Mesendoderm (in vitro differentiated cells): ENCODE results near the gene SEZ6L.
A peak's percentile ranks its signal among the peaks of the same experiment; 100 is the strongest.

ENCODE experiments used
- DNase-seq: peaks from one replicate; pipeline ENCODE4 v3.0.0; 2013
- H2AK5ac ChIP-seq: 2 replicates; pipeline ENCODE4 v1.6.1; 2013; ENCODE audit warnings: low read length, inconsistent platforms
- H2BK120ac ChIP-seq: 2 replicates; pipeline ENCODE4 v1.6.1; 2013; ENCODE audit warnings: low read depth, mild to moderate bottlenecking, low read length, moderate library complexity, mixed read lengths
- H2BK15ac ChIP-seq: replicated peaks from 2 replicates; pipeline ENCODE4 v1.6.1; 2013; ENCODE audit warnings: low read depth, mild to moderate bottlenecking, moderate library complexity
- H2BK5ac ChIP-seq: 2 replicates; pipeline ENCODE4 v1.6.1; 2013; ENCODE audit warnings: low read length, inconsistent platforms
- H3K18ac ChIP-seq: 2 replicates; pipeline ENCODE4 v1.6.1; 2013; ENCODE audit warnings: mild to moderate bottlenecking, low read length, mixed read lengths
- H3K23ac ChIP-seq: one replicate; pipeline ENCODE4 v1.6.1; 2013; ENCODE audit warnings: low read length
- H3K27ac ChIP-seq: 2 replicates; pipeline ENCODE4 v1.5.1; 2013; ENCODE audit warnings: low read depth, mild to moderate bottlenecking, inconsistent platforms, low read length, moderate library complexity
- H3K27me3 ChIP-seq: 2 replicates; pipeline ENCODE4 v1.6.1; 2013; ENCODE audit warnings: low read length, control low read depth, mild to moderate bottlenecking, inconsistent platforms; ENCODE audit not compliant: insufficient read depth, poor library complexity
- H3K36me3 ChIP-seq: 2 replicates; pipeline ENCODE4 v1.6.1; 2013; ENCODE audit warnings: low read length, inconsistent platforms; ENCODE audit not compliant: control insufficient read depth, insufficient read depth
- H3K4ac ChIP-seq: one replicate; pipeline ENCODE4 v1.6.1; 2013; ENCODE audit warnings: low read depth, mild to moderate bottlenecking, low read length, moderate library complexity
- H3K4me1 ChIP-seq: 2 replicates; pipeline ENCODE4 v1.6.1; 2013; ENCODE audit warnings: low read depth, low read length, inconsistent platforms; ENCODE audit not compliant: control insufficient read depth
- H3K4me2 ChIP-seq: 2 replicates; pipeline ENCODE4 v1.6.1; 2013; ENCODE audit warnings: low read length
- H3K4me3 ChIP-seq: 2 replicates; pipeline ENCODE4 v1.5.1; 2013; ENCODE audit warnings: mild to moderate bottlenecking, low read length
- H3K56ac ChIP-seq: one replicate; pipeline ENCODE4 v1.6.1; 2013; ENCODE audit warnings: low read length
- H3K79me1 ChIP-seq: 2 replicates; pipeline ENCODE4 v1.6.1; 2013; ENCODE audit warnings: low read length, inconsistent platforms
- H3K79me2 ChIP-seq: 2 replicates; pipeline ENCODE4 v1.6.1; 2013; ENCODE audit warnings: mild to moderate bottlenecking, low read length; ENCODE audit not compliant: control insufficient read depth, insufficient read depth
- H3K9ac ChIP-seq: 2 replicates; pipeline ENCODE4 v1.6.1; 2013; ENCODE audit warnings: low read length, inconsistent platforms
- H4K5ac ChIP-seq: one replicate; pipeline ENCODE4 v1.6.1; 2013; ENCODE audit warnings: low read length
- H4K8ac ChIP-seq: one replicate; pipeline ENCODE4 v1.6.1; 2013; ENCODE audit warnings: low read depth, mild to moderate bottlenecking, control low read depth, low read length, moderate library complexity
- WGBS: extraction: QIAGEN DNeasy Blood & Tissue Kit; methylation state at CpG from one replicate; pipeline ENCODE4 v1.1.7; 2013; ENCODE audit warnings: low lambda C conversion rate, missing lambda C conversion rate; ENCODE audit not compliant: insufficient coverage; ENCODE audit errors: extremely low coverage; 5-methylcytosine and 5-hydroxymethylcytosine counted together

Gene SEZ6L

GRCh38 chr22:26131589-26132154, 37.6 kb upstream of the SEZ6L start:
- no peak overlapping the region for H3K18ac ChIP-seq
- H3K4me2 ChIP-seq = no peak overlapping the region
- H3K27ac ChIP-seq = no peak overlapping the region
- no peak overlapping the region for H3K56ac ChIP-seq
- H2BK5ac ChIP-seq = no peak overlapping the region
- H3K27me3 ChIP-seq = no peaks in the 10 kb centered on the region
- WGBS = no CpG with 5 or more reads among the region's 10 CpGs
- no peak overlapping the region for H3K4ac ChIP-seq
- H3K36me3 ChIP-seq = no peaks in the 10 kb centered on the region
- no peak for DNase-seq
- no peaks in the 10 kb centered on the region for H3K79me1 ChIP-seq
- H3K9ac ChIP-seq = no peak overlapping the region
- no peak overlapping the region for H2BK120ac ChIP-seq
- H4K8ac ChIP-seq = no peak overlapping the region
- H3K4me3 ChIP-seq = no peak overlapping the region
- no peak overlapping the region for H3K23ac ChIP-seq
- H3K4me1 ChIP-seq = no peaks in the 10 kb centered on the region
- no peak overlapping the region for H2BK15ac ChIP-seq
- H4K5ac ChIP-seq = no peak overlapping the region
- H3K79me2 ChIP-seq = no peaks in the 10 kb centered on the region
- no peak overlapping the region for H2AK5ac ChIP-seq

GRCh38 chr22:26134654-26135330, 34.5 kb upstream of the SEZ6L start:
- Histone ChIP-seq H3K18ac (no peak overlapping the region), H3K23ac (no peak overlapping the region), H3K4me1 (no peaks in the 10 kb centered on the region), H4K8ac (no peak overlapping the region), H2BK15ac (no peak overlapping the region), H2AK5ac (no peak overlapping the region), H3K36me3 (no peaks in the 10 kb centered on the region), H3K56ac (no peak overlapping the region), H3K27ac (no peak overlapping the region), H3K79me1 (no peaks in the 10 kb centered on the region), H2BK120ac (no peak overlapping the region), H3K4me2 (no peak overlapping the region), H3K27me3 (no peaks in the 10 kb centered on the region), H4K5ac (no peak overlapping the region), H3K4me3 (no peak overlapping the region), H3K9ac (no peak overlapping the region), H3K4ac (no peak overlapping the region), H2BK5ac (no peak overlapping the region), H3K79me2 (no peaks in the 10 kb centered on the region)
- WGBS = 100% methylated on average over 2 of the region's 7 CpGs
- peak; percentile 29 for DNase-seq

DNA sequence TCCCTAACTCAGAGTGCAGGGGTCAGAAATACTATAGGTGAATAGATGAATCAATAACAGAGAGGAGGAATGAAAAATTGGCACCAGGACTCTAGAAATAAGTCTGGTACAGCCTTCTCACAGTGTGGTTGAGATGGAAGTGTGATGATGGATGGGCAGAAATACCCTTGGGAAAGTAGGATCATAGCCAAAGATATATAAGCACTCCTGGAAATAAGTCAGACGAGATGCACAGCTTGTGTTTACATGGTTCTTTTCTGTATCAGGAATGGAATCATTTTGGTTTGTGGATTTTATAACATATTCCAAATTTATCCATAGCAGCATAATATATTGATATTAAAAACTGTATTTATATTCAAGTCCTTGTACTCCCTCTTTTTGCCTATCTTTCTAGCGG, 33.5 kb upstream of the SEZ6L start:
- H3K4ac ChIP-seq = no peak overlapping the region
- no peak overlapping the region for H4K8ac ChIP-seq
- no peak overlapping the region for H3K4me2 ChIP-seq
- no peak overlapping the region for H3K4me3 ChIP-seq
- WGBS = no CpG with 5 or more reads among the region's 2 CpGs
- H2BK120ac ChIP-seq = no peak overlapping the region
- no peak overlapping the region for H3K9ac ChIP-seq
- H3K23ac ChIP-seq = no peak overlapping the region
- H2AK5ac ChIP-seq = no peak overlapping the region
- no peak overlapping the region for H2BK5ac ChIP-seq
- DNase-seq = no peak
- H2BK15ac ChIP-seq = no peak overlapping the region
- H3K27ac ChIP-seq = no peak overlapping the region
- no peaks in the 10 kb centered on the region for H3K36me3 ChIP-seq
- no peaks in the 10 kb centered on the region for H3K27me3 ChIP-seq
- H3K79me1 ChIP-seq = no peaks in the 10 kb centered on the region
- H3K18ac ChIP-seq = no peak overlapping the region
- no peaks in the 10 kb centered on the region for H3K79me2 ChIP-seq
- H3K4me1 ChIP-seq = no peaks in the 10 kb centered on the region
- no peak overlapping the region for H4K5ac ChIP-seq
- H3K56ac ChIP-seq = no peak overlapping the region

DNA sequence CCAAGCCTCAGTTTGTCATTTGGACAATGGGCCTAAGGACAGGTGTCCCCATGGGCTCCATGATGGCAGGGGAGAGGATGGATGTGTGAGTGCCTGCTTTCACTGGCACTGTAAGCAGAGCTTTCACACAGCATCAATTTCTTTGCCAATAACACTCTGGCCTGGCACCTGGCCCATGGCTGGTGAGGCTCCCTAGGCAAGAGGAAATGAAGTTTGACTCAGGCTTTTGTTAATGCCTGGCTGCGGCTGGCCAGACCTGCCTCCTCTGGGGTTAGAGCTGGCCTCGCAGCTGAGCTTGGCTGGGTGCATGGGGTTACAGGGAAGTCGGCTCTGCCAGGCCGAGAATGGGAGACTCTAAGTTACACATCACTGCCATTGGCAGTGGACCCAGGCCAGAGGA, 30.0 kb upstream of the SEZ6L start:
- Histone ChIP-seq H3K23ac (no peak overlapping the region), H3K36me3 (no peaks in the 10 kb centered on the region), H3K27ac (no peak overlapping the region), H2BK120ac (no peak overlapping the region), H4K8ac (no peak overlapping the region), H3K79me2 (no peaks in the 10 kb centered on the region), H3K4me3 (no peak overlapping the region), H2AK5ac (no peak overlapping the region), H4K5ac (no peak overlapping the region), H3K18ac (no peak overlapping the region), H3K4me1 (no peaks in the 10 kb centered on the region), H3K9ac (no peak overlapping the region), H2BK5ac (no peak overlapping the region), H3K4ac (no peak overlapping the region), H3K79me1 (no peaks in the 10 kb centered on the region), H3K27me3 (no peaks in the 10 kb centered on the region), H3K56ac (no peak overlapping the region), H3K4me2 (no peak overlapping the region), H2BK15ac (no peak overlapping the region)
- WGBS = no CpG with 5 or more reads among the region's 4 CpGs
- no peak for DNase-seq

- no peak overlapping the region for H2BK5ac ChIP-seq
- no peak overlapping the region for H4K5ac ChIP-seq
- H3K79me2 ChIP-seq = no peaks in the 10 kb centered on the region
- H3K27me3 ChIP-seq = no peaks in the 10 kb centered on the region
- WGBS = no CpG with 5 or more reads among the region's 4 CpGs
- no peaks in the 10 kb centered on the region for H3K79me1 ChIP-seq
- no peaks in the 10 kb centered on the region for H3K36me3 ChIP-seq
- H3K4ac ChIP-seq = no peak overlapping the region
- H3K27ac ChIP-seq = no peak overlapping the region
- no peak overlapping the region for H2BK15ac ChIP-seq
- H3K9ac ChIP-seq = no peak overlapping the region
- no peak overlapping the region for H2AK5ac ChIP-seq
- H3K4me2 ChIP-seq = no peak overlapping the region
- H2BK120ac ChIP-seq = no peak overlapping the region
- H3K23ac ChIP-seq = no peak overlapping the region
- H3K4me1 ChIP-seq = no peaks in the 10 kb centered on the region
- H4K8ac ChIP-seq = no peak overlapping the region
- H3K56ac ChIP-seq = no peak overlapping the region
- H3K4me3 ChIP-seq = no peak overlapping the region
- no peak overlapping the region for H3K18ac ChIP-seq
- no peak for DNase-seq
These were observed 27.4 kb upstream of the SEZ6L start for GRCh38 chr22:26141831-26142230.

- H3K4me3 ChIP-seq = no peak overlapping the region
- no peaks in the 10 kb centered on the region for H3K79me1 ChIP-seq
- H2BK120ac ChIP-seq = no peak overlapping the region
- H3K18ac ChIP-seq = no peak overlapping the region
- no peaks in the 10 kb centered on the region for H3K27me3 ChIP-seq
- no peak overlapping the region for H3K23ac ChIP-seq
- no peak overlapping the region for H3K56ac ChIP-seq
- H3K9ac ChIP-seq = no peak overlapping the region
- no peak overlapping the region for H3K27ac ChIP-seq
- H3K36me3 ChIP-seq = no peaks in the 10 kb centered on the region
- no peak overlapping the region for H2BK5ac ChIP-seq
- no peak overlapping the region for H3K4ac ChIP-seq
- DNase-seq = no peak
- H4K8ac ChIP-seq = no peak overlapping the region
- no peak overlapping the region for H2BK15ac ChIP-seq
- no peaks in the 10 kb centered on the region for H3K4me1 ChIP-seq
- no peak overlapping the region for H4K5ac ChIP-seq
- no CpG with 5 or more reads among the region's 3 CpGs for WGBS
- H3K79me2 ChIP-seq = no peaks in the 10 kb centered on the region
- no peak overlapping the region for H2AK5ac ChIP-seq
- no peak overlapping the region for H3K4me2 ChIP-seq
These were observed 25.4 kb upstream of the SEZ6L start for GRCh38 chr22:26143806-26144325.
